Naive thymus-derived CD4-positive, alpha-beta T cell (primary cell): ENCODE results near the gene APMAP. TPM values are rescaled to one million over a fixed set of nuclear protein-coding genes. Genes with fewer than 3 reads are reported as not detected.
"Not testable (repeated sequence)": the region's sequence is repeated elsewhere in the genome, so short reads cannot be mapped to it uniquely, and the experiment has no call there.

Experiments used
- ATAC-seq: fragments of 150-1000 bp; cut with Tn5 transposase; 2 replicates; pipeline ENCODE4 v1.10.0; 2021; ENCODE audit warnings: mild to moderate bottlenecking, moderate library complexity
- CTCF ChIA-PET: fragments of 350-600 bp; sonication (Branson Sonifier 250); formaldehyde crosslinking; loops from one replicate; lab custom pipeline; 2021; ENCODE audit warnings: antibody characterized with exemption; lab: Charles Lee
- POLR2A ChIA-PET: fragments of 350-600 bp; sonication (Branson Sonifier 250); formaldehyde crosslinking; loops from one replicate; lab custom pipeline; 2021; ENCODE audit warnings: antibody characterized with exemption, inconsistent platforms; lab: Charles Lee
- DNase-seq, 9 donors: peaks; one replicate each; pipeline versions ENCODE4 v3.0.0 to v3.0.0-alpha.2; 2020 to 2022; ENCODE audit warnings: mixed read lengths in 1 of 9
- H3K27ac ChIP-seq: one replicate; pipeline ENCODE4 v1.7.0; 2013; ENCODE audit warnings: mild to moderate bottlenecking, low read depth, low read length, moderate library complexity
- H3K27me3 ChIP-seq, 2 donors: one replicate each; pipeline ENCODE4 v1.7.0; 2013; ENCODE audit warnings: low read length in 2 of 2, mild to moderate bottlenecking in 2 of 2, moderate library complexity in 2 of 2; ENCODE audit not compliant: control insufficient read depth in 2 of 2, insufficient read depth in 2 of 2
- H3K36me3 ChIP-seq, 3 experiments: 1 replicate in 2 of 3; 2 replicates in 1 of 3; pipeline ENCODE4 v1.7.0; 2013; ENCODE audit warnings: low read length in 3 of 3, mild to moderate bottlenecking in 3 of 3, moderate library complexity in 1 of 3; ENCODE audit not compliant: insufficient read depth in 3 of 3, control insufficient read depth in 2 of 3
- H3K4me1 ChIP-seq, 2 donors: one replicate each; pipeline ENCODE4 v1.7.0; 2013; ENCODE audit warnings: low read length in 2 of 2, mild to moderate bottlenecking in 2 of 2, moderate library complexity in 1 of 2; ENCODE audit not compliant: control insufficient read depth in 2 of 2, insufficient read depth in 2 of 2
- H3K4me3 ChIP-seq: 2 replicates; pipeline ENCODE4 v1.7.0; 2013; ENCODE audit warnings: mild to moderate bottlenecking, low read length
- H3K9me3 ChIP-seq, 3 experiments: 1 replicate in 2 of 3; 2 replicates in 1 of 3; pipeline ENCODE4 v1.7.0; 2013; ENCODE audit warnings: low read length in 3 of 3; ENCODE audit not compliant: control insufficient read depth in 2 of 3
- H3K27ac Mint-ChIP-seq, 9 donors: one replicate each; pipeline ENCODE4 v1.8.0; 2020 to 2022; ENCODE audit warnings: mixed read lengths in 9 of 9, mild to moderate bottlenecking in 8 of 9, moderate library complexity in 5 of 9, inconsistent platforms in 2 of 9
- H3K27me3 Mint-ChIP-seq, 5 donors: one replicate each; pipeline ENCODE4 v1.8.0; 2021 to 2022; ENCODE audit warnings: mixed read lengths in 5 of 5, mild to moderate bottlenecking in 1 of 5
- H3K36me3 Mint-ChIP-seq, 5 donors: one replicate each; pipeline ENCODE4 v1.8.0; 2020 to 2022; ENCODE audit warnings: mixed read lengths in 5 of 5, mild to moderate bottlenecking in 3 of 5, inconsistent platforms in 1 of 5
- H3K4me1 Mint-ChIP-seq, 7 donors: one replicate each; pipeline ENCODE4 v1.8.0; 2020 to 2022; ENCODE audit warnings: mixed read lengths in 7 of 7, mild to moderate bottlenecking in 3 of 7, inconsistent platforms in 1 of 7
- H3K4me3 Mint-ChIP-seq, 10 donors: one replicate each; pipeline ENCODE4 v1.8.0; 2020 to 2022; ENCODE audit warnings: mild to moderate bottlenecking in 10 of 10, mixed read lengths in 10 of 10, moderate library complexity in 6 of 10, inconsistent platforms in 2 of 10
- H3K9me3 Mint-ChIP-seq, 11 donors: one replicate each; pipeline ENCODE4 v1.8.0; 2020 to 2022; ENCODE audit warnings: mixed read lengths in 11 of 11, mild to moderate bottlenecking in 4 of 11, inconsistent platforms in 1 of 11, moderate library complexity in 1 of 11
- intact Hi-C, 2 donors: fragments of 100-400 bp; cut with micrococcal nuclease; formaldehyde crosslinking; loops; one replicate each; pipeline ENCODE4 v1.15.1; 2023
- polyA plus RNA-seq, 2 donors: library from polyadenylated mRNA; unstranded; fragments of 300-500 nt; fragmentation: Illumina TruSeq; gene quantifications; one replicate each; pipeline ENCODE4 v1.2.3, GENCODE V29; 2021
- total RNA-seq, 6 experiments: library from RNA in 5 of 6; stranded (reverse) in 5 of 6; gene quantifications; 1 replicate in 5 of 6; 2 replicates in 1 of 6; pipeline ENCODE4 v1.2.3 and lab custom pipeline; 2021 to 2026

The APMAP gene
- total and polyA plus RNA-seq, 7 experiments from 2014 or later: 28.2 to 74.6 (median 41.4) TPM

DNA sequence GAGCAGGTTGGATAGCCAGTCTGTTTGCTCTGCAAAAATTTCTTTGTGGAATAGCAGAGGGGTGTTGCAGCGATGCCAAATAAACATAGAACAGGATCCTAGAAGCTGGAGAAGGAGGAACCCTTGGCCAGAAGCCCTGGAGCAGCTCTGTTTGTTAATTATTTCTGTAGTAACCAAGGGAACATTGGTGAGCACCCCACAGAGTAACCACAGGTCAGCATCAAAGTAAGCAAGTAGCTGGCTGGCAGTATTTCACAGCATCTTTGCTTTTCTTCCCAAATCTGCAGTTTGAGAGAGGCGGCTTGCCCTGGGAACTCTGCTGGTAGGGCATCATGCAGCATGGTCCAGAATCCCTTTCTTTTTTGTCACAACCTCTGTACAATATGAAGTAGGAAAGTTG lies 12.7 kb upstream of the APMAP start:
- Mint-ChIP-seq H3K4me3 (no peak overlapping the region), H3K27me3 (peaks cover 0 to 3% (median 0%) of the 10 kb centered on the region in 5 donors), H3K27ac (peak overlapping the region in 1 of 9 donors; percentile 17), H3K36me3 (peaks cover 9 to 76% (median 52%) of the 10 kb centered on the region in 5 donors), H3K4me1 (peaks cover 0 to 2% (median 0%) of the 10 kb centered on the region in 7 donors), H3K9me3 (no peaks in the 10 kb centered on the region)
- ATAC-seq: no peak
- DNase-seq: no peak
- Histone ChIP-seq H3K27me3 (no peaks in the 10 kb centered on the region), H3K4me3 (no peak overlapping the region), H3K36me3 (peaks cover 9 to 52% (median 21%) of the 10 kb centered on the region in 3 experiments), H3K27ac (no peak overlapping the region), H3K9me3 (no peaks in the 10 kb centered on the region), H3K4me1 (no peaks in the 10 kb centered on the region)
- intact Hi-C loops: no loop called here
- ChIA-PET CTCF (interaction anchor here (1.2 kb wide), 1 partner anchor 10 kb away, joined by 3 read pairs; no protein-coding TSS in a partner anchor), POLR2A (no interaction called here)

DNA sequence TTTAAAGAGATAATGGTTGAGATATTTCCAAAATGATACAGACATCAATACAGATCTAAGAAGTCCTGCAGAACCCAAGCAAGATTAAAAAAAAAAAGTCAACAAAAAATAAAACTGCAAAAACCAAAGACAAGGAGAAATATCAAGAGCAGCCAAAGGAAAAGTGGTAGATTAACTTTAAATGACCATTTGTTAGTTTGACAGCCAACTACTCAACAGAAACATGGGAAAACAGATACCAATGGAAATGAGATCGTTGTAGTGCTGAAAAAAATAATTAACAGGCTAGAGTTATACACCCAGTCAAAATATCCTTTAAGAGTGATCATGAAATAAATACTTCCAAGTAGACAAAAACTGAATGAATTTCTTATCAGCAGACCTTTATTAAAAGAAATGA lies 10.5 kb upstream of the APMAP start:
- peaks cover 9 to 30% (median 11%) of the 10 kb centered on the region in 3 experiments for H3K36me3 ChIP-seq
- Mint-ChIP-seq H3K36me3 (peaks cover 7 to 58% (median 36%) of the 10 kb centered on the region in 5 donors), H3K27ac (no peak overlapping the region), H3K4me1 (peaks cover 0 to 2% (median 0%) of the 10 kb centered on the region in 7 donors), H3K4me3 (no peak overlapping the region), H3K27me3 (peaks cover 0 to 10% (median 0%) of the 10 kb centered on the region in 5 donors), H3K9me3 (no peaks in the 10 kb centered on the region)
- H3K4me3 ChIP-seq: no peak overlapping the region
- no peaks in the 10 kb centered on the region for H3K9me3 ChIP-seq
- POLR2A ChIA-PET: no interaction called here
- no peaks in the 10 kb centered on the region for H3K27me3 ChIP-seq
- intact Hi-C loops: no loop called here
- H3K4me1 ChIP-seq: no peaks in the 10 kb centered on the region
- CTCF ChIA-PET: no interaction called here
- DNase-seq (no peak), ATAC-seq (no peak)
- H3K27ac ChIP-seq: no peak overlapping the region

DNA sequence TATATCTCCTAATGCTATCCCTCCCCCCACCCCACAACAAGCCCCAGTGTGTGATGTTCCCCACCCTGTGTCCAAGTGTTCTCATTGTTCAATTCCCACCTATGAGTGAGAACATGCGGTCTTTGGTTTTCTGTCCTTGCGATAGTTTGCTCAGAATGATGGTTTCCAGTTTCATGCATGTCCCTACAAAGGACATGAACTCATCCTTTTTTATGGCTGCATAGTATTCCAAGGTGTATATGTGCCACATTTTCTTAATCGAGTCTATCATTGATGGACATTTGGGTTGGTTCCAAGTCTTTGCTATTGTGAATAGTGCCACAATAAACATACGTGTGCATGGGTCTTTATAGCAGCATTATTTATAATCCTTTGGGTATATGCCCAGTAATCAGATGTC lies 8.8 kb upstream of the APMAP start:
- H3K4me3 ChIP-seq, intact Hi-C loops, H3K4me1 ChIP-seq, ATAC-seq, H3K9me3 ChIP-seq, H3K27ac ChIP-seq, H3K4me3 Mint-ChIP-seq, H3K27me3 ChIP-seq, H3K4me1 Mint-ChIP-seq, DNase-seq, H3K9me3 Mint-ChIP-seq, CTCF ChIA-PET, H3K27ac Mint-ChIP-seq: not testable (repeated sequence)
- H3K36me3 ChIP-seq: peaks cover 0 to 13% (median 4%) of the 10 kb centered on the region in 3 experiments
- POLR2A ChIA-PET: interaction anchor here (1.1 kb wide), 1 partner anchor 8 kb away, joined by 3 read pairs; no protein-coding TSS in a partner anchor
- Mint-ChIP-seq H3K27me3 (peaks cover 0 to 23% (median 0%) of the 10 kb centered on the region in 5 donors), H3K36me3 (peaks cover 7 to 41% (median 26%) of the 10 kb centered on the region in 5 donors)

- peaks cover 7 to 31% (median 17%) of the 10 kb centered on the region in 5 donors for H3K36me3 Mint-ChIP-seq
Observed at GRCh38 chr20:25000268-25000801, 7.8 kb upstream of the APMAP start.

DNA sequence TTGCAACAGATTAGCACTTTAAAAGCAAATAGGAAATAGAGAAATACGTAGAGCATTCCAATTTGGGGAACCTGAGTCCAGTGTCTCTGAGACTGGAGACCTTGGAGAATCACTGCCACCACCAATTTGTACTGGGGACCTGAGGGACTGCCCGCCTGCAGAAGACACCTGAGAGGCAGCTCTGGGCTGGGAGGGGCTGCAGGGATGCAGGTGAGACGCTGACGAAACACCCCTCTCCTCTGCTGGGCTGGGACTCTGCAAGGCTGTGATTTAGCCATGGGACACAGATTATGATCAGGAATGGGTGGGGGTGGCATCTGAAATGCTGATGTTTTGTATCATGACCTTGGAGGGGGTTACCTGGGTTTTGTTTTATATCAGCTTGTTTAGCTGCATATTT lies 7.0 kb upstream of the APMAP start:
- Histone ChIP-seq H3K27ac (no peak overlapping the region), H3K27me3 (no peaks in the 10 kb centered on the region), H3K36me3 (peaks cover 0 to 4% (median 0%) of the 10 kb centered on the region in 3 experiments), H3K9me3 (no peaks in the 10 kb centered on the region), H3K4me1 (peaks cover 0 to 3% of the 10 kb centered on the region in 2 donors), H3K4me3 (no peak overlapping the region)
- POLR2A ChIA-PET: no interaction called here
- ATAC-seq (no peak), DNase-seq (no peak)
- peaks cover 6 to 9% (median 7%) of the 10 kb centered on the region in 7 donors for H3K4me1 Mint-ChIP-seq
- H3K9me3 Mint-ChIP-seq: no peaks in the 10 kb centered on the region
- H3K27me3 Mint-ChIP-seq: peaks cover 0 to 29% (median 0%) of the 10 kb centered on the region in 5 donors
- no peak overlapping the region for H3K4me3 Mint-ChIP-seq
- intact Hi-C loops: loop anchor here in 1 of 2 donors (10.0 kb wide), 2 partner anchors 625 to 1065 kb away; partner anchors contain the start of gene NANP
- peaks cover 7 to 29% (median 15%) of the 10 kb centered on the region in 5 donors for H3K36me3 Mint-ChIP-seq
- no peak overlapping the region for H3K27ac Mint-ChIP-seq
- CTCF ChIA-PET: interaction anchor here (0.7 kb wide), 1 partner anchor 66 kb away, joined by 3 read pairs; no protein-coding TSS in a partner anchor

More at GRCh38 chr20:25000268-25000801, 7.8 kb upstream of the APMAP start:
- Histone ChIP-seq H3K27me3 (no peaks in the 10 kb centered on the region), H3K36me3 (peaks cover 0 to 4% (median 4%) of the 10 kb centered on the region in 3 experiments), H3K4me1 (no peaks in the 10 kb centered on the region), H3K9me3 (no peaks in the 10 kb centered on the region), H3K4me3 (no peak overlapping the region), H3K27ac (no peak overlapping the region)
- peak overlapping the region in 1 of 9 donors; percentile 19 for H3K27ac Mint-ChIP-seq
- ChIA-PET CTCF (interaction anchor here (0.7 kb wide), 1 partner anchor 65 kb away, joined by 3 read pairs; no protein-coding TSS in a partner anchor), POLR2A (interaction anchor here (1.0 kb wide), 1 partner anchor 58 kb away, joined by 4 read pairs; the partner anchor contains the start of gene ACSS1)
- DNase-seq (no peak), ATAC-seq (no peak)
- peaks cover 0 to 2% (median under 1%) of the 10 kb centered on the region in 7 donors for H3K4me1 Mint-ChIP-seq
- H3K27me3 Mint-ChIP-seq: peaks cover 0 to 23% (median 0%) of the 10 kb centered on the region in 5 donors
- H3K4me3 Mint-ChIP-seq: no peak overlapping the region
- no peaks in the 10 kb centered on the region for H3K9me3 Mint-ChIP-seq
- intact Hi-C loops: no loop called here

DNA sequence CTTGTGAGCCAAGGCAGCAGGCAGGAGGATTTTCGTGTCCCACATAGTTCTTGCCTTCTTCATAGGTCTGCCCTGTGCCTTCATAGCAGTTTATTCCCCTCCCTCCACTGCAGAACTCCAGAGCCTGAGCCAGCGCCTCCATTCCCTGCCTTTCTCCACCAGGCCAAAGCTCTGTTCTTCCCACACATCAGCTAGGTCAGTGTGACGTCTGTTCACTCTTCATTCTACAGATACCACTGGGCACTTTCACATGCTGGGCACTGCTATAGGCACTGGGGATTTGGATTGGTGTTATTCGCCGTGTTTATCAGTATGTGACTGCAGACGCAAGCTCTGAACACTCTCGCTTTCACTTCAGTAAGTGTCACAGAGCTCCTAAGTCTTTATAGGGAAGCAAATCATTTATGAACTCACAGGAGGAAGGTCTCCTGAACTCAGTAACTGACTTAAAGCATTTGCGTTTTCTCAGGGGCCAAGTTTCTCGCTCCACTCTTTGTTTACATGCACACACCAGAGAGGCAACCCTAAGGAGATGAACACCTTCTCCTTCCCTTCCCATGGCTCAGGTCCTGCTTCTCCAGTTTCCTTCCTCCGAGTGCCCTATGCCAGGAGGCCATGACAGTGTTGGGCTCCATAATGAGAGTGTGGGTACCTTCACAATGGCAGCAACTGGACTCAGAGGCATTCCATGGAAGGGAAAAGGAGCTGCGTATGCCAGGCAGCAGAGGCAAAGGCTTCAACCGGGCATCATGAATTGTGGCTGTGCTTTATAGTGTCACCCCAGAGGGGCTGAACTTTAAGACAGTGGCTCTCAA lies 6.3 kb upstream of the APMAP start:
- Mint-ChIP-seq H3K4me1 (peaks cover 9 to 13% (median 13%) of the 10 kb centered on the region in 7 donors), H3K27me3 (peaks cover 0 to 29% (median 0%) of the 10 kb centered on the region in 5 donors), H3K36me3 (peaks cover 7 to 21% (median 14%) of the 10 kb centered on the region in 5 donors), H3K27ac (no peak overlapping the region), H3K4me3 (no peak overlapping the region), H3K9me3 (no peaks in the 10 kb centered on the region)
- ChIA-PET POLR2A (interaction anchor here (1.0 to 1.4 kb wide), 3 partner anchors 44 to 197 kb away, joined by 3 read pairs; partner anchors contain the start of gene ENTPD6), CTCF (interaction anchor here (1.3 kb wide), 1 partner anchor 66 kb away, joined by 6 read pairs; no protein-coding TSS in a partner anchor)
- H3K27me3 ChIP-seq: no peaks in the 10 kb centered on the region
- H3K27ac ChIP-seq: no peak overlapping the region
- H3K9me3 ChIP-seq: no peaks in the 10 kb centered on the region
- no peak overlapping the region for H3K4me3 ChIP-seq
- intact Hi-C loops: loop anchor here in 1 of 2 donors (10.0 kb wide), 2 partner anchors 626 to 1064 kb away; partner anchors contain the start of gene NANP
- H3K4me1 ChIP-seq: peaks cover 0 to 5% of the 10 kb centered on the region in 2 donors
- no peak for ATAC-seq
- H3K36me3 ChIP-seq: peaks cover 0 to 4% (median 0%) of the 10 kb centered on the region in 3 experiments
- DNase-seq: no peak
